Measurements from ENCODE around the gene SFMBT1.
"Not testable (repeated sequence)": the region's sequence is repeated elsewhere in the genome, so short reads cannot be mapped to it uniquely, and the experiment has no call there.

Gene SFMBT1

GRCh38 chr3:53035825-53036619, 9.9 kb downstream of the SFMBT1 start:
- no peak for DNase-seq (ENCODE audit: low read depth in 2 of 2)

GRCh38 chr3:53035018-53035417, 10.9 kb downstream of the SFMBT1 start:
- not testable (repeated sequence) for DNase-seq (ENCODE audit: low read depth in 2 of 2)

- DNase-seq (ENCODE audit: low read depth in 2 of 2), result not testable (repeated sequence)
Measured at GRCh38 chr3:53034411-53034810, 11.5 kb downstream of the SFMBT1 start.

GRCh38 chr3:53032609-53033008, 13.3 kb downstream of the SFMBT1 start:
- no peak for DNase-seq (ENCODE audit: low read depth in 2 of 2)

GRCh38 chr3:53030619-53031449, 15.0 kb downstream of the SFMBT1 start:
- no peak for DNase-seq (ENCODE audit: low read depth in 2 of 2)

- DNase-seq (ENCODE audit: low read depth in 2 of 2), result no peak
Measured at GRCh38 chr3:53028641-53029040, 17.2 kb downstream of the SFMBT1 start.

DNA sequence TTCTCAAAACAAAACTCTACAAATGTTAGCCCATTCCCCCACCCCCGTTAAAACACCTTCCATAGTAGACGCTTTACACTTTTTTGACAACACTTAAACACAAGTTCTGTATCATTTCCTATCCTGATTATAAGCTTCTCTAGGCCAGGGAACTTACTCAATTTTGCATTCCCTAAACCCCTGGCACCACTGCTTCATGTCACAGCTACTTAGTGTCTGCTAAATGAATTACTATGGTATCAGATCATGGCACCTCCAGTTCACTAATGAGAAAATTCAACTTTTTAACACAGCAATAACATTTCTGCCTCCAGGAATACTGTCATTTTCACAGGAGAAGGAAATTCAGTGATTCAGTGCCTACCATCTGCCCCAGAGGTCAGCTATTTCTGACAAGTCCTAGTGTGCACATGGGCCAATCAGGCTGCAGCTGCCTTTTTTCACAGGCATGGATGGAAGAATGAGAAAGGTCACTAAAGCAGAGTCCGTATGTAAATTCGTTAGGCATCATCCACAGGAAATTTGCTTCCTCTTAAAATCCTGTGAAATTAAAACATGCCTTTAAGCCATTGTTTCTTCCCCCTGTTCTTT, 18.5 kb downstream of the SFMBT1 start:
- no peak for DNase-seq (ENCODE audit: low read depth in 2 of 2)

GRCh38 chr3:53026382-53027162, 19.3 kb downstream of the SFMBT1 start:
- DNase-seq (ENCODE audit: low read depth in 2 of 2), result no peak

DNA sequence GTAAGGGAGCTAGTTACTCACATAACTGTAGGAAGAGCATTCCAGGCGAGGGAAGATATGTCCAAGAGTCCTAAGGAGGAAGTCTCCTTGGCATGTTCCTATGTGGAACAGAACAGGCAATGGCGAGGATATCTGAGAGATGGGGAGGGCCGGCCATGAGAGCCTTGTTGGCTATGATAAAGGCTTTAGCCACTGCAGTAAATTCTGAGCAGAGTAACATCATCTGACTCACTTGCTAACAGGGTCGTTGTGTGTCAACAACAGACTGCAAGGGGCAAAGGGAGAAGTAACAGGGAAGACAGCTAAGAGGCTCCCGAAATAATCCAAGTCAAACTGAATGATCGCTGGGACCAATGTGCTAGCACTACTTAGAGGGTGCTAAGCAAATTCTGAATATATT, 21.6 kb downstream of the SFMBT1 start:
- DNase-seq (ENCODE audit: low read depth in 2 of 2), result no peak

DNA sequence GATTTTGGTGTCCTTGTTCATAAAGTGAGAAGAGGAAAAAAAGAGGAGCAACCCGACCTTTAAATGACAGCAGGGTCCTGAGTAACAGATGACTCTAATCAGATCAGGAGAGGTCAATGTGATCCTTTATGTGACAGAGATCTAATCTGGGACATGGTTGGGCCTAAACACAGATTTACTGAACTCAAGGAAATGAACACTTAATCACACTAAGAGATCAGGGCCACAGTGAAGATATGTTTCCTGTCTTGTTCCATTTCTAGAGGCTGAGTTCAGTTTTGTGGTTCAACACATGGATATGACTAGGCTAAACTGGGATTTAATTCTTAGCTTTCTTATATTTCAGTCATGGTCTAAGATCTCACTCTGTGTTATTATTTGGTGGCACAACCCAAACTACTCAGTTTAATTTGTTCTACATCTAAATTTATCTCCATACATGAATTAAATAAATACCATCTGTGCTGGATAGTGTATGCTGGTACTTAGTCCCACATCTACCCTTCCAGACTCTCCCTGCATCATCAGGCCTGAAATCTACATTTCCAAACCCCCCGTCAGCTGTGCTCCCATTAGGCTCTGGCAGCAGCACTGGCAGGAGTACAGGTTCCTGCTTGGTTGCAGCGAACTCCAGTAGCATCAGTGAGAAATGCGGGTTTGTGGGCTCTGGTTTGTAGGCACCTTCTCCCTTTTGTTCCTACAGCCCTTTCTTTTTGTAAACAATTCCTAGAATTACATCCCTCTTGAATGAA, 22.6 kb downstream of the SFMBT1 start:
- DNase-seq (ENCODE audit: low read depth in 2 of 2), result no peak

DNA sequence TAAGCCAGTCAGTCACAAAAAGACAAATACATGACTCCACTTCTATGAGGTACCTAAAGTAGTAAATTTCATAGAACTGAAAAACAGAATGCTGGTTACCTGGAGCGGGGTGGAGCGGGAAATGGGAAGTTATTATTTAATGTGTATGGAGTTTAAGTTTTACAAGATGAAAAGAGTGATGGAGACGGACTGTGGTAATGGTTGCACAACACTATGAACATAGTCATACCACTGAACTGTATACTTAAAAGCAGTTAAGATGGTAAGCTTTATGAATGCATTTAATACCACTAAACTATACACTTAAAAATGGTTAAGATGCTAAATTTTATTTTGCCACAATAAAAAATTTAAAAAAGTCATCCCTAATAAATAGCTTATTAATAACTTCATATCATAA, 23.2 kb downstream of the SFMBT1 start:
- DNase-seq (ENCODE audit: low read depth in 2 of 2), result no peak

DNA sequence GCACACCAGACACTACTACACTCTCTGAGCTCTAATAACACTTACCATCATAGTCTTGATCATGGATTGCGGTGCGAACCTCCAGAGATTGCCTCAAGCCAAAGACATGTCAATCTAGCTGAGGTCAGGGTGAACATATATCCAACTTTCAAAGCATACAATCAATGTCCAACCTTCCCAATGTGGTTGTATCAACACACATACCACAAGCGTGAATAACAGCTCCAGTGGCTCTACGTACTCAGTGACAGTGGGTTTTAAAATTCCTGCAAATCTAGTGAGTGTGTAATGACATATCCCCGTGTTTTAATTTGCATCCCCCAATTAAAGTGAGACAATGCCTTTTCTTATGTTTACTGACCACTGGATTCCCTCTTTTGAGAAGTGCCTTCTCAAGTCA, 29.6 kb downstream of the SFMBT1 start:
- no peak for DNase-seq (ENCODE audit: low read depth in 2 of 2)

DNA sequence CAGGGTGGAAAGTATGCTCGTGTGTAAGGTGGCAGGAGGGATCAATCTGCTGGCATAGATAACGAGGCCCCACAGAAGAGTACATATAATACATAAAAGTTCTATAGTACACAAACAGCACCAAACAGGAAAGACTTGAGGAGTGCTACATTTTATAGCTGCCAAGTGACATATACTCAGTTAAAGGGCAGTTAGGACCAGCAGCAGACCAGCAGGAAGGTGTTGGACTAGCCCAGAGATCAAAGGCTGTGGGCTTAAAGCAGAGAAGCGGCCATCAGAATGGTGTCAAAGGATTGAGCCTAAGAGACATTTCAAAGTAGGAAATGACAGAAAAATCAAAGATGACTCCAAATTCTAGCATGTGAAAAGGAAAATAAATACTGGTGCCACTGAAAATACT, 34.5 kb downstream of the SFMBT1 start:
- no peak for DNase-seq (ENCODE audit: low read depth in 2 of 2)

DNA sequence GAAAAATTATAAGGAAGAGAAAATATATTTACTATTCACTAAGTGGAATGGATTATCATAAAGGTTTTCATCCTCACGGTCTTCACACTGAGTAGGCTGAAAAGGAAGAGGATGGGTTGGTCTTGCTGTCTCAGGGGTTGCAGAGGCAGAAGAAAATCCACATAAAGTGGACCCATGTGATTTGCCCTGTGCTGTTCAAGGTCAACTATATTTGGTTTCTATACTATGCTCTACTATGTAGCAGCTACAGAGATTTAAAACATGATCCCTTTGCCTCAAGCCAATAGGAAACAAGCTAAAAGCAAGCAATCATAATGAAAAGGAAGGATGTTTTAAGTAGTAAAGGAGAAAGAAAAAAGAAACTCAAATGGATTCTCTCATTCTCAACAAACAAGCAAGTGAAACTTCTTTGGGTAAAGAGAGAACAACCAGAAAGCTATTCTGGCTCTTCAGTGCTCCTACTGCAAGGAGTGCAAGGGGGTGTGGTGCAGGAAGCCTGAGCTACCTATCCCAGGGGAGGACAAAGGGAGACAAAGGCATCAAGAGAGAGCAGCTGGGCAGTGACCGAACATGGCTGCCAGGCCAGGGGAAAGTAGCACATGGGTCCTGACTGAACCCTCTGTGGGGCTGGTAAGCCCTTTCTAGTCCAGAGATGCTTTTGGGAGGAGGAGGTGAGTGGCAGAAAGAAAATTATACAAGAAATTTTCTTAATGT, 35.9 kb downstream of the SFMBT1 start:
- no peak for DNase-seq (ENCODE audit: low read depth in 2 of 2)

DNA sequence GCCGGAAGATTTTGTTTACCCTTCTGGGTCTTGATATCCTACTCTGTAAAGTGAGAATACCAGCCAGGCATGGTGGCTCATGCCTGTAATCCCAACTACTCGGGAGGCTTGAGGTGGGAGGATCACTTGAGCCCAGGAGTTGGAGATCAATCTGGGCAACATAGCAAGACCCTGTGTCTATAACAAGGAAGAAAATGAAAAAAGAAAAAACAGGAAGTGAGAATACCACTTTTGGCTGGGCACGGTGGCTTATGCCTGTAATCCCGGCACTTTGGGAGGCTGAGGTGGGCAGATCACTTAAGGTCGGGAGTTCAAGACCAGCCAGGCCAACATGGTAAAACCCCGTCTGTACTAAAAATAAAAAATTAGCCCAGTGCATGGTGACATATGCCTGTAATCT, 36.9 kb downstream of the SFMBT1 start:
- no peak for DNase-seq (ENCODE audit: low read depth in 2 of 2)

DNA sequence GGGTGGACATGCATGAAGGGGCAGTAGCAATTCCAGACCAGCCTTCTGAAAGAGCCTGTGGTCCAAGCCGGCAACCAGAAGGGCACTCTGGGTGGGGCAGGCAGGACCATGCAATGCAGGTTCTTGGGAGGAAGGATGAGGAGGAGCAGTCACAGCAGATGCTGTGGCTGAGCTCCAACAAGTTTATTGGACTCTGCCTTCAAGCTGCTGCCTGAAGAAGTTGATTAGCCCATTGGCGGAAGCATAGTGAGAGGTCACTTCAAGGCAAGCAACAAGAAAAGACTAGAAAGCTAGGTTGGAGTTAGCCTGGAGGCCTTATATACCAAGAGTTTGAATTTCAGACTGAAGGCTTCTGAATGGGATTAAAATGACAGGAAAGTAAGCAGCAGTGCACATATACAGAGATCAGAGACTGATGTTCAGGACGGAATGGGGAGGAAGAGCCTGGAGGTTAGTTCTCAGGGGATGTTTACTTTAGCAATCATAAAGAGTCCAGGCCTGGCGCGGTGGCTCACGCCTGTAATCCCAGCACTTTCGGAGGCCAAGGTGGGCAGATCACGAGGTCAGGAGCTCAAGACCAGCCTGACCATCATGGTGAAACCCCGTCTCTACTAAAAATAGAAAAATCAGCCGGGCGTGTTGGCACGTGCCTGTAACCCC, 39.9 kb downstream of the SFMBT1 start:
- DNase-seq (ENCODE audit: low read depth in 2 of 2), result no peak

- no peak for DNase-seq (ENCODE audit: low read depth in 2 of 2)
Measured at GRCh38 chr3:53005338-53005737, 40.5 kb downstream of the SFMBT1 start.

DNA sequence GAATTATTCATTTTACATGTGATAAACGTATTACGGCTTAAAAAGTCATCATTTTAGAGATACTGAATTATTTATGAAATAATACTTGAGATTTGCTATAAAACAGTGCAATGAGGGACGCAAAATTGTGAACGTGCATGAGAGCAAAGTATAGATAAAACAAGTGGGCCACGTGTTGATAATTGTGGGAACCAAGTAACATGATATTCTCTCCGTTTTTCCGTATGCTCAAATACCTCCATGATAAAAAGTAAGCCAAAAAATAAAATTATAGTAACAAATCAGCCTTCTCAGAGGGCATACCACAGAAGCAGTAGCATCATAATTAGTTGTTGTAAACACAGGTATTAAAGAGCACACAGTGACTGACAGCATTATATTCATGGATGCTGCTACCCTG, 42.6 kb downstream of the SFMBT1 start:
- DNase-seq (ENCODE audit: low read depth in 2 of 2), result no peak

DNA sequence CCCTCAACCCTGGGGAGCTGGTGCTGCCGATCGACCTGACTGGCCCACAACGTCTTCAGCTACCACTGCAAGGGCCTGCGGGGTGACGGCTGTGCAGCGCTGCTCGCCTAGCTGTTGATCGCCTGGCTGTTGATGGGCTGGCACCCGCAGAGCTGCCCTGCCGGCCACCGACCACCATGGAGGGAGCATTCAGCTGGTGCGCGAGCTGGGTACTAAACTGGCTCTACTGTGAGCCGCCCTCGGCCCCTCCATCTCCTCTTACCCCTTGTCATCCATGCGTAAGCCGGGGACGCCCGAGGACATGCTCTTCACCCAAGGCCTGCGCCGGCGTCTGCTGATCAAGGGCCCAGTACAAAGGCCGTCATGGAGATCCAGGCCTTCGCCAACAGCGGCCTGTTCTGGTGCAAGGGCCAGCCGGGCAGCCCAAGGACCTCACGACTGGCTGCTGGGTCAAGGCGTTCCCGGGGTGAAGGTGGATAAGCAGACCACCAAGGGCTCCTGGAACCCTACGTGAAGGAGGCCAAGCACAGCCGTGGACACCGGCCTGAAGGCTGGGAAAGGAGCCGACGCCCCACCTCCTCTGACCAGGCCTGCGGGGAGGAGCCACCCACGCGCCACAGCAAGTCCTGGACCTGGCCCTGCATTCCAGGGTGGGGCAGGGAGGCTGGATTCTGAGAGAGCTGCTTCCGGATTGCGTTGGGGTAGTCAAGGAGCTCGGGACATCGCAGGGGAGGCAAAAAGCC, 46.9 kb downstream of the SFMBT1 start:
- DNase-seq (ENCODE audit: low read depth in 2 of 2), result no peak

Measured in stimulated activated CD4-positive, alpha-beta T cell treated with anti-CD3 and anti-CD28 coated beads, Interleukin-1b, Interleukin-23, amount 100 ng/mL, for 1 hour (primary cell).